A549 treated with Mapracorat at 1 μM for 4 hours (cell line): ENCODE data around the gene ESM1. TPM values are rescaled to one million over a fixed set of nuclear protein-coding genes. Genes with fewer than 3 reads are reported as not detected.

Experiments
- total RNA-seq: library from RNA; stranded (reverse); fragments of 200-300 nt; extraction: Qiagen RNA extraction; gene quantifications from 5 replicates; pipeline ENCODE4 v1.2.3, GENCODE V29; 2022

The ESM1 gene
- total RNA-seq: not detected in 5 replicates

DNA sequence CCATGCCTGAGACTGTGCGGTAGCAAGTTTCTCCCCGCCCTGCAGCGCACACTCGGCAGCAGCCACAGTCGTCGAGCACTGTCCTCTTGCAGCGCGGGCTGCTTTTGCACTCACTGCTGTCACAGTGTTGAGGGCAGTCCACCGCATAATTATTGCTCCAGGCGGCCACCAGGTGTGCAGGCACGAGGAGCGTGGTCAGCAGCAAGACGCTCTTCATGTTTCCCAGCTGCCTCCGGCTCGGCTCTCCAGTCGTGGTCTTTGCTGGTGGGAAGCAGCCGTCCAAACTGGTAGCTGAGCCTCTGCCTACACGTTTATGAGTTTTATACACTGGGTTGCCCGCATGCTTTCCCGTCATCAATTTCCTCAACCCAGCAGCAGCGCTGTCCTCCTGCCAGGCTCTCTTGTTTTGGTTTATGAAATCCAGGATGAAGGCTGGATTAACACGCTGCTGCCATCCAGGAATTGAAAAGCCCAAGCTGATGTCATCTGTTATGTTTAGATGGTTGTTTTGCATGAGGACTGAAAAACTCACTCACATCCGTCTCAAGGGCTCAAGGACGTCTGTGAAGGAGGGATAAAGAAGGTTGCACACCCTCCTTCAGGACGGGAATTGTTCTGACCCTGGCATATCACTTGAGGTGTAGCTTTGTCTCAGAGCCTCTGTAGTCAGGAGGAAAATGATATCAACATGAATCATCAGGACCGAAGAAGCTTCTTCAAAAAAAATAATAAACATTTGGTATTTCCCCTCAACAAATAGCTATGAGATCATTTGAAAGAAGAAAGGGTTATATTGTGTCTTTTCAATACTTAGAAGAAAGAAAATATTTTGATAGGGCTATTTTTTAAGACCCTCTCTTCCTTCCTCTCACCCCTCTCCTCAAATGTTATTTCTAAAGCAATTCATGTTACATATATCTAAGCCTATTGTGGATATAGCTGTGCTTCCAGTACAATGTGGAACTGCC, at the start of gene ESM1:
Gene ESM1 (minus strand): TSS at position 293 of the 968 bp plus-strand sequence. CDS start 76 bp downstream, at position 217.

Other genes starting within 250 kb of the ESM1 start
- not detected in 5 replicates for gene GZMK, start 38.7 kb upstream of the ESM1 start, total RNA-seq
- not detected in 5 replicates for gene GZMA, start 117.1 kb upstream of the ESM1 start, total RNA-seq
- gene GPX8, start 174.6 kb upstream of the ESM1 start, total RNA-seq: 30.9 to 38.0 TPM (median 34.0 TPM) in 5 replicates
- 0.07 to 0.09 TPM (median 0.09 TPM) in 4 of 5 replicates, not detected in the other for gene CDC20B, start 187.6 kb upstream of the ESM1 start, total RNA-seq
- gene MCIDAS, start 241.7 kb upstream of the ESM1 start, total RNA-seq: 1.6 to 2.2 TPM (median 1.8 TPM) in 5 replicates
- gene CCNO, start 248.0 kb upstream of the ESM1 start, total RNA-seq: 5.4 to 8.5 TPM (median 7.4 TPM) in 5 replicates